ENCODE results near the gene P4HB.

DNA sequence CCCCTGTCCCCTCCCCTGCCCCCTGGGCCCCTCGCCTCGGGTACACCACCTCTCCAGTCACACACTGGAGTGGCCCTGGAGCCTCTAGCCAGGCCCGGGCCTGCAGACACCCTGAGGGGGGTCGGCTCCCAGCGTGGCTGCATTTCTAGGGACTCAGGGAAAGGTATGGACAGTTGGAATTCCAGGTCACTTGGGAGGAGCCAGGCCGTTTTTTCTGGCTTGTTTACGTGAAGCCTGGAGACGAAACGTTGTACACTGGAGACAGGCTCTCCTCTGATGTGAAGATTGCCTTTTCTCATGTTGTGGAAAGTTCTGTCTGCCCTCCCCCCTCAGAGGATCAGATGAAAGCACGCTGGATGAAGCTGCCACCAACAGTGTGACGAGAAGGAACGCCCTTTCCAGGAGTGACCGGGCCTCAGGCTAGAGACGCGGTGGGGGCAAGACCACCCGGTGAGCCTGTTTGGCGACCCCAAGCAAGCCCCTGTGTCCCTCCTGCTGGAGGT is 21.5 kb downstream of the P4HB start:
- TF ChIP-seq, protein P1, sequence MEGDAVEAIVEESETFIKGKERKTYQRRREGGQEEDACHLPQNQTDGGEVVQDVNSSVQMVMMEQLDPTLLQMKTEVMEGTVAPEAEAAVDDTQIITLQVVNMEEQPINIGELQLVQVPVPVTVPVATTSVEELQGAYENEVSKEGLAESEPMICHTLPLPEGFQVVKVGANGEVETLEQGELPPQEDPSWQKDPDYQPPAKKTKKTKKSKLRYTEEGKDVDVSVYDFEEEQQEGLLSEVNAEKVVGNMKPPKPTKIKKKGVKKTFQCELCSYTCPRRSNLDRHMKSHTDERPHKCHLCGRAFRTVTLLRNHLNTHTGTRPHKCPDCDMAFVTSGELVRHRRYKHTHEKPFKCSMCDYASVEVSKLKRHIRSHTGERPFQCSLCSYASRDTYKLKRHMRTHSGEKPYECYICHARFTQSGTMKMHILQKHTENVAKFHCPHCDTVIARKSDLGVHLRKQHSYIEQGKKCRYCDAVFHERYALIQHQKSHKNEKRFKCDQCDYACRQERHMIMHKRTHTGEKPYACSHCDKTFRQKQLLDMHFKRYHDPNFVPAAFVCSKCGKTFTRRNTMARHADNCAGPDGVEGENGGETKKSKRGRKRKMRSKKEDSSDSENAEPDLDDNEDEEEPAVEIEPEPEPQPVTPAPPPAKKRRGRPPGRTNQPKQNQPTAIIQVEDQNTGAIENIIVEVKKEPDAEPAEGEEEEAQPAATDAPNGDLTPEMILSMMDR (IDR thresholded peaks at IDR 0.05), result no peak
- no peak for TF ChIP-seq EZH2 (IDR thresholded peaks at IDR 0.05)

All from neural progenitor cell (in vitro differentiated cells).